ENCODE measurements around the gene BCL6. TPM values are rescaled to one million over a fixed set of nuclear protein-coding genes. Genes with fewer than 3 reads are reported as not detected.
A peak's percentile ranks its signal among the peaks of the same experiment; 100 is the strongest.

The BCL6 gene
- total RNA-seq, 2 experiments from 2014 or later = 12.0 to 12.7 TPM

DNA sequence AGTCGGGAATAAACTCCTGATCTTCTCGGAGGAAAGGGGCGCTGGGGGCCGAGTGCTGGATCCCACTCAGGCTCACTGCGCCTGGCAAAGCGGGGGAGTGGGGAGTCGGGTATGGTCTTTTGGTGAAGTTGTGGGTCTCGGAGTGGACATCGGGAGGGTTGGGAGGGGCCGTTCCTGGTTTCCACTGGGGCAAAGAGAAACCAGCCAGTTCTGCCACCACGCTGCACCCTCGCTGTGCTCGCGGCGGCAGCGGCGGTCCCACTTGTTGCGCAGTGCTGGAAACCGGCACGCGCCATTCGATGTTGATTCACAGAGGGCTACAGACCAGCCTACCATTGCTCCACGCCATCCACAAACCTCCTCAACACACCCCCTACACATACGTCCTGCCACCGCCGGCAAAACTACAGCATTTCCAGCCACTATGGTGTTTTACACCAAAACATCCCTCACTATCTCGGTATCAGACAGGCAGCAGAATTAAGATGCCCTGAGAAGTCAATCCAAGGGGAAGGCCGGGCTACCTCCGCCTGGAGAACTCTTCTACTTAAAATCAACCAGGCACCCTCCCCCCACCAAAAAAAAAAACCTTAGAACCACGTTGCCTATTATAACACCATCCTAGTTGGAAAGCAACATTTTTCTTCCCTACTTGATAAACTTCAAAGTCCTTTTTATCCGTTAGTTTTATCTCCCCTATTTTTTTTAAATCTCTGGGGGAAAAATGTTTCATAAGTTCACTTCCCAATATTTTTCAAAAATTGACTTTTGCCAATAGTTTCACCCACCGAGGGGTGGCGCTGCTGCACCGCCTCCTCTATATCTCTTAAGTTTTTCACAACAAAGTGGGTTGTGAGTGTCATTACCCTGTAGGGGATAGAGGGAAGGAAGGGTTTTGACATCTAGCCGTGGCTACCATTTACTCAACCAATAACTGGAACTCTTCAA lies 3.6 kb downstream of the BCL6 start:
- Mint-ChIP-seq H3K27me3 (peaks cover 4% of the 10 kb centered on the region), H3K9me3 (no peaks in the 10 kb centered on the region), H3K4me3 (peak overlapping the region; percentile 97), H3K27ac (peak overlapping the region; percentile 100), H3K4me1 (peaks cover 56% of the 10 kb centered on the region), H3K36me3 (ENCODE audit: low read depth) (peaks cover 11% of the 10 kb centered on the region)
- peak; percentile 84 for DNase-seq
- CTCF ChIA-PET = interaction anchor here (0.6 to 9.8 kb wide), 59 partner anchors 8 to 1428 kb away, joined by 3 to 182 read pairs (median 5); partner anchors contain the start of gene LPP
- POLR2A ChIA-PET = no interaction called here

- Mint-ChIP-seq H3K36me3 (ENCODE audit: low read depth) (peaks cover 11% of the 10 kb centered on the region), H3K4me3 (peak overlapping the region; percentile 97), H3K27me3 (peaks cover 4% of the 10 kb centered on the region), H3K4me1 (peaks cover 57% of the 10 kb centered on the region), H3K27ac (peak overlapping the region; percentile 100), H3K9me3 (no peaks in the 10 kb centered on the region)
- ChIA-PET CTCF (interaction anchor here (0.6 to 9.8 kb wide), 150 partner anchors 8 to 1429 kb away, joined by 3 to 182 read pairs (median 4); partner anchors contain the start of gene LPP), POLR2A (interaction anchor here (0.6 to 1.1 kb wide), 4 partner anchors 259 to 1404 kb away, joined by 3 read pairs; no protein-coding TSS in a partner anchor)
- peak; percentile 66 for DNase-seq
Observed at GRCh38 chr3:187740421-187741399, 4.6 kb downstream of the BCL6 start.

DNA sequence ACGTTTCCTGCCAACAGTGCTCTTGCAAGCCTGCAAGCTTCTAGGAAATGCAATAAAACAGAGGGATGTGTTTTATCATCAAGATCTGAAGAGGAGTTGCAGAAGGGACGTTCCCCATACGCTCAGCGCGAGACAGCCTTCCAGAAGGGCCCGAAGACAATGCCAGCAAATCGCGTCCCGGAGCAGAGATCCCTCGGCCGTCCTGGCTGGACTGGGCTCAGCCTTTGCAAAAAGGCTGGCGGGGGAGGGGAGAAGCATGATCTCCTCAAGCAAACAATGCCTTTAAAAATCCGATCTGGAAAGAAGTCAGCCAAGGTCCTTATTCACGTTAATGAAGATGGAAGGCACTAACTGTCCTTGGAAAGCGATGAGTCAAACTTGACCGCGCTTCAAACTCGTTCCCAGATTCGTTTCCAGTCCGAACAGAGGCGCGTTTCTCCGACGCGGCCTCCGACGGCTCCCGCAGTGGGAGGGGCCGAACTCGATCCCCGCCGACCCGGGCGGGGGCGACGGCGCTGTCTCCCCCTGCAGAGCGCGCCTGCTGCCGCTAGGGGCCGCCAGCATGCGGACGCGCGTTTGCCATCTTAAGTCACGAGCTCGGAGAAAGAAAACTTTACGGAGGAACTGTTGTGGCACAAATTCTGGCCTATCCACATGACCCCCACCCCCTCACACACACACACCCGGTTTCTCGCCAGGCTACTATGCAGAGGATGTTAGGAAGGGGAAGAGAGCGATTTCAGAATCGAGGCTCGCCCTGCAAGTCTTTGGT lies 5.5 kb downstream of the BCL6 start:
- POLR2A ChIA-PET = interaction anchor here (0.6 to 1.1 kb wide), 5 partner anchors 60 to 1771 kb away, joined by 3 to 15 read pairs (median 3); no protein-coding TSS in a partner anchor
- peak overlapping the region; percentile 97 for H3K4me3 Mint-ChIP-seq
- DNase-seq = peak; percentile 73
- H3K27me3 Mint-ChIP-seq = no peaks in the 10 kb centered on the region
- H3K36me3 Mint-ChIP-seq (ENCODE audit: low read depth) = peaks cover 9% of the 10 kb centered on the region
- peak overlapping the region; percentile 100 for H3K27ac Mint-ChIP-seq
- H3K4me1 Mint-ChIP-seq = peaks cover 52% of the 10 kb centered on the region
- H3K9me3 Mint-ChIP-seq = no peaks in the 10 kb centered on the region
- CTCF ChIA-PET = interaction anchor here (0.6 to 9.8 kb wide), 160 partner anchors 7 to 1437 kb away, joined by 3 to 182 read pairs (median 4); partner anchors contain the start of gene LPP

GRCh38 chr3:187739094-187739560 lies 6.1 kb downstream of the BCL6 start:
- Mint-ChIP-seq H3K4me1 (peaks cover 52% of the 10 kb centered on the region), H3K36me3 (ENCODE audit: low read depth) (peaks cover 3% of the 10 kb centered on the region), H3K27ac (peak overlapping the region; percentile 100), H3K9me3 (no peaks in the 10 kb centered on the region), H3K27me3 (no peaks in the 10 kb centered on the region), H3K4me3 (peak overlapping the region; percentile 97)
- CTCF ChIA-PET = interaction anchor here (0.6 to 9.8 kb wide), 73 partner anchors 9 to 1438 kb away, joined by 3 to 182 read pairs (median 4); no protein-coding TSS in a partner anchor
- peak; percentile 39 for DNase-seq
- POLR2A ChIA-PET = interaction anchor here (1.2 kb wide), 1 partner anchor 814 kb away, joined by 3 read pairs; no protein-coding TSS in a partner anchor

- DNase-seq = peak; percentile 78
- ChIA-PET CTCF (interaction anchor here (0.6 to 9.8 kb wide), 65 partner anchors 8 to 1438 kb away, joined by 3 to 182 read pairs (median 4); no protein-coding TSS in a partner anchor), POLR2A (interaction anchor here (0.6 to 1.2 kb wide), 3 partner anchors 621 to 1398 kb away, joined by 3 to 4 read pairs (median 4); no protein-coding TSS in a partner anchor)
- peak overlapping the region; percentile 100 for H3K27ac Mint-ChIP-seq
- no peaks in the 10 kb centered on the region for H3K36me3 Mint-ChIP-seq (ENCODE audit: low read depth)
- no peaks in the 10 kb centered on the region for H3K27me3 Mint-ChIP-seq
- peak overlapping the region; percentile 97 for H3K4me3 Mint-ChIP-seq
- no peaks in the 10 kb centered on the region for H3K9me3 Mint-ChIP-seq
- peaks cover 52% of the 10 kb centered on the region for H3K4me1 Mint-ChIP-seq
Observed at GRCh38 chr3:187738331-187739093, 6.8 kb downstream of the BCL6 start.

GRCh38 chr3:187738071-187738330 lies 7.3 kb downstream of the BCL6 start:
- no peak for DNase-seq
- no peaks in the 10 kb centered on the region for H3K27me3 Mint-ChIP-seq
- peaks cover 3% of the 10 kb centered on the region for H3K36me3 Mint-ChIP-seq (ENCODE audit: low read depth)
- peaks cover 52% of the 10 kb centered on the region for H3K4me1 Mint-ChIP-seq
- ChIA-PET CTCF (interaction anchor here (1.0 to 9.8 kb wide), 26 partner anchors 10 to 1439 kb away, joined by 3 to 182 read pairs (median 5); no protein-coding TSS in a partner anchor), POLR2A (interaction anchor here (0.6 to 1.2 kb wide), 2 partner anchors 621 to 815 kb away, joined by 3 to 4 read pairs; no protein-coding TSS in a partner anchor)
- peak overlapping the region; percentile 97 for H3K4me3 Mint-ChIP-seq
- H3K27ac Mint-ChIP-seq = peak overlapping the region; percentile 100
- H3K9me3 Mint-ChIP-seq = no peaks in the 10 kb centered on the region

DNA sequence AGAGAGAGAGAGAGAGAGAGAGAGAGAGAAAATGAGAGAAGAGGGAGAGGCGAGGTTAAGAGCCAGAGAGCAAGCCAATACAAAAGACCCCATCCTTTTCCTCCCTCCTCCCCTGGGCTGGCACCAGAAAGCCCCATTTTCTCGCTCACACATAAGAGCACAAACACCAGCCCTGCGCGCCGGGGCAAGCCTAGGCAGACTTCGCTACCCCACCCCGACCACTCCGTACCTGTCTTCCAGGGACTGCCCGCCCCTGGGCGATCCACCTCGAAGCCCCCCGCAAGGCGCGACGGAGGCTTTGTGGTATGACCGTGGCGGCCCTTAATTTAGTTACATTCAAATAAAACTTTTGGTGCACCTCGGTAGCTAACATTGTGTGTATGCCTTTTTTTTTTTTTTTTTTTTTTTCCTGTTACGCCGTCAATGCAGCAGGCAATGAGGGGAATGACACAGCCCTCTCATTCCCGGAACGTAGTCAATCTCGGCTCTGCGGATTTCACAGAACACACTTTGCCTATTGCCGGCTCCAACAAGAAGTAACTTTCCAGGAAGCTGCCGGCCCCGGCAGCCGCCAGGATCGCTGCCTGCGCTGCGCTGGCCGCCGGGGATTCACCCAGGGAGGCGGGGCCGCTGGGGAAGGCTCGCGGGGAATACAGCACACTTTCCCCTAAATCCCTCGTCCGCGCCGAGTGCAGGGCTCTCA lies 7.7 kb downstream of the BCL6 start:
- peak; percentile 35 for DNase-seq
- Mint-ChIP-seq H3K27ac (peak overlapping the region; percentile 100), H3K36me3 (ENCODE audit: low read depth) (peaks cover 6% of the 10 kb centered on the region), H3K4me1 (peaks cover 47% of the 10 kb centered on the region), H3K9me3 (no peaks in the 10 kb centered on the region), H3K27me3 (no peaks in the 10 kb centered on the region), H3K4me3 (peak overlapping the region; percentile 97)
- ChIA-PET CTCF (interaction anchor here (0.6 to 9.8 kb wide), 26 partner anchors 10 to 1407 kb away, joined by 3 to 182 read pairs (median 5); no protein-coding TSS in a partner anchor), POLR2A (interaction anchor here (0.6 to 1.2 kb wide), 3 partner anchors 9 to 816 kb away, joined by 3 to 4 read pairs (median 4); no protein-coding TSS in a partner anchor)

DNA sequence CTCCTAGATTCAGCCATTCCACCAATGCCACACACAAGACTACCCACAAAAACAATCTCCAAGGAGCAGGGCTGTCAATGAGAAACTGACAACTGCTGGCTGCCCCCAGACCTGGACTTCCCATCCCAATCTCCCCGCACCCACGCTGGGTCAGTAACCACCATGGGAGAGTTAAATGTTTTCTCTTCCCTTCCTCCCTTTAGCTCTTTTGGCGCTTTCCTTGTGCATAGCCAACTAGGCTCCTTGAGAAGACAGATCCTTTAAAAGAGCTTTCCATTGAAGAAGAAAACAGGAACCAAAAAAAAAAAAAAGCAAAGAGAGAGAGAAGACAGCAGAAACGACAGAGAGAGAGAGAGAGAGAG lies 8.3 kb downstream of the BCL6 start:
- no peak for DNase-seq
- peaks cover 6% of the 10 kb centered on the region for H3K36me3 Mint-ChIP-seq (ENCODE audit: low read depth)

DNA sequence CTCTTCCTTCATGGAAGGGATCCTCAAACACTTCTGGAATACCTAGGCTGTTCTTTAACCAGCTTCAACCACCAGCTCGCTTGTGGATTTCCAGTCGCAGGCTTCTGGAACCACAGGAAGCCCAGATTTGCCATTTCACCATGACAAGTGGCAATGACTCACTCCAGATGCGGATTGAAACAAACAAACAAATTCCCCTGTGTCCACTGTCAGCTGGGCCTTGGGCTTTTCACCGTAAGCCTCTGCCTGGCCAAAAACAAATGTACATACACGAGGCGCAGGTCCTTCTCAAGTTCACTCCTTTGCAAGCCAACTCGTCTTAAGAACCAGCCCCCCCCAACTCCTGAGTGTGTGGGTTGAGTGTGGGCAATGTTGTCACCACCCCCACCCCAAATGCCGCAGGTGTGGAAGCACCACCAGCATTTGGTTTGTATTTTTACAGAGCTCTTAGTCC lies 8.8 kb downstream of the BCL6 start:
- CTCF ChIA-PET = interaction anchor here (1.0 to 9.8 kb wide), 4 partner anchors 11 to 1216 kb away, joined by 4 to 182 read pairs (median 6); no protein-coding TSS in a partner anchor
- POLR2A ChIA-PET = no interaction called here
- Mint-ChIP-seq H3K27ac (no peak overlapping the region), H3K4me3 (peak overlapping the region; percentile 97), H3K9me3 (no peaks in the 10 kb centered on the region), H3K27me3 (no peaks in the 10 kb centered on the region), H3K36me3 (ENCODE audit: low read depth) (peaks cover 8% of the 10 kb centered on the region), H3K4me1 (peaks cover 37% of the 10 kb centered on the region)
- DNase-seq = no peak

More for the DNA sequence above, 8.3 kb downstream of the BCL6 start:
- no peaks in the 10 kb centered on the region for H3K9me3 Mint-ChIP-seq
- peak overlapping the region; percentile 66 for H3K27ac Mint-ChIP-seq
- H3K27me3 Mint-ChIP-seq = no peaks in the 10 kb centered on the region
- ChIA-PET CTCF (interaction anchor here (0.6 to 9.8 kb wide), 3 partner anchors 117 to 1216 kb away, joined by 3 to 182 read pairs (median 8); no protein-coding TSS in a partner anchor), POLR2A (interaction anchor here (0.6 kb wide), 1 partner anchor 9 kb away, joined by 4 read pairs; no protein-coding TSS in a partner anchor)
- peaks cover 41% of the 10 kb centered on the region for H3K4me1 Mint-ChIP-seq
- peak overlapping the region; percentile 97 for H3K4me3 Mint-ChIP-seq

DNA sequence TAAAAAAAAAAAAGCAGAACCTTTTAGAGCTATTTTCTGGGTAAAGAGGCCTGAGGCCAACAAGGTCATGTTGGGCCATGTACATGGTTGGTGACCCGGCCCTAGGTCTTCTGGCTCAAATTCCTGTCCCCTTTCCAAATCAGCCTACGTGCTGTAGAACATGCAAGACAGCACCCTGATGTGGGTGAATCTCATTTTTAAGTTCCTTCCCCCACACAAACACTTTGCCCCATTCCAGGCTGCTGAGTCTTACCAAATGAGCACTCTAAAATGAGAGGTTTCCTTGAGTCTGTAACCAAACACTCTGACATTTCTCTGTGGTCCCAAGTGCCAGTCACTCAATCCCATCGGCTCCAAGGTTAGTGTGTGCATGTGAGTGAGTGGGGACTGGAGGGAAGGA lies 9.4 kb downstream of the BCL6 start:
- no peak overlapping the region for H3K27ac Mint-ChIP-seq
- H3K9me3 Mint-ChIP-seq = no peaks in the 10 kb centered on the region
- no peaks in the 10 kb centered on the region for H3K27me3 Mint-ChIP-seq
- H3K4me3 Mint-ChIP-seq = no peak overlapping the region
- peaks cover 12% of the 10 kb centered on the region for H3K36me3 Mint-ChIP-seq (ENCODE audit: low read depth)
- H3K4me1 Mint-ChIP-seq = peaks cover 31% of the 10 kb centered on the region
- no peak for DNase-seq
- CTCF ChIA-PET = interaction anchor here (0.6 to 9.8 kb wide), 6 partner anchors 12 to 1217 kb away, joined by 3 to 182 read pairs (median 4); no protein-coding TSS in a partner anchor
- POLR2A ChIA-PET = interaction anchor here (0.6 kb wide), 1 partner anchor 589 kb away, joined by 5 read pairs; no protein-coding TSS in a partner anchor
